Measurements from ENCODE around the gene TRDN.

TRDN gene

GRCh38 chr6:123215211-123215610 is 421.5 kb downstream of the TRDN start:
- no peak for TF ChIP-seq CTCF (IDR thresholded peaks at IDR 0.05; ENCODE audit: low read depth, low read length)
- DNase-seq (ENCODE audit: extremely low read depth, low read depth) = no peak

GRCh38 chr6:123214433-123214832 is 422.3 kb downstream of the TRDN start:
- DNase-seq (ENCODE audit: extremely low read depth, low read depth) = no peak
- no peak for TF ChIP-seq CTCF (IDR thresholded peaks at IDR 0.05; ENCODE audit: low read depth, low read length)

- TF ChIP-seq CTCF (IDR thresholded peaks at IDR 0.05; ENCODE audit: low read depth, low read length) = no peak
- no peak for DNase-seq (ENCODE audit: extremely low read depth, low read depth)
Measured at GRCh38 chr6:123213921-123214320, 422.8 kb downstream of the TRDN start.

DNA sequence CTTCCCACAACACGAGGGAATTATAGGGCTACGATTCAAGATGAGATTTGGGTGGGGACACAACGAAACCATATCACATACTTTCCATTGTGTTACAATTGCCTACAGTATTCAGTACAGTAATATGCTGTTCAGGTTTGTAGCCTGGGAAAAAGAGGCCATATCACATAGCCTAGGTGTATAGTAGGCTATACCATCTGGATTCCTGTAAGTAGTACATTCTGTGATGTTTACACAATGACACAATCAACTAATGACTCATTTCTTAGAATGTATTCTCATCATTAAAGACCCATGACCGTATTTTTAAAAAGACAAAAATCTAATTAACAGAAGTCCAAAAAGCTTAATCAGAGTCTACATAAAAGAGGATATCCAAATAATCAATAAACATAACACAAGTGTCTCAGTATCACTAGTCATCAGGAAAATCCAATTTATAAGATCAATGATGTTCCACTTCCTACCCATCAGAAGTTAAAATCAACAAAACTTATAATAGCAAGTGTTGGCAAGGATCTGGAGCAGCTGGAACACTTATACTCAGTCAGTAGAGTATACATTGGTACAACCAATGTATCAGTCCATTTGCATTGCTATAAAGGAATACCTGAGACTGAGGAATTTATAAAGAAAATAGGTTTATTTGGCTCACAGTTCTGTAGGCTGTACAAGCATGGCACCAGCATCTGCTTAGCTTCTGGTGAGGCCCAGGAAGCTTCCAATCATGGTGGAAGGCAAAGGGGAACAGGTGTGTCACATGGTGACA is 424.8 kb downstream of the TRDN start:
- no peak for TF ChIP-seq CTCF (IDR thresholded peaks at IDR 0.05; ENCODE audit: low read depth, low read length)
- DNase-seq (ENCODE audit: extremely low read depth, low read depth) = no peak

GRCh38 chr6:123210645-123211044 is 426.1 kb downstream of the TRDN start:
- no peak for TF ChIP-seq CTCF (IDR thresholded peaks at IDR 0.05; ENCODE audit: low read depth, low read length)
- no peak for DNase-seq (ENCODE audit: extremely low read depth, low read depth)

DNA sequence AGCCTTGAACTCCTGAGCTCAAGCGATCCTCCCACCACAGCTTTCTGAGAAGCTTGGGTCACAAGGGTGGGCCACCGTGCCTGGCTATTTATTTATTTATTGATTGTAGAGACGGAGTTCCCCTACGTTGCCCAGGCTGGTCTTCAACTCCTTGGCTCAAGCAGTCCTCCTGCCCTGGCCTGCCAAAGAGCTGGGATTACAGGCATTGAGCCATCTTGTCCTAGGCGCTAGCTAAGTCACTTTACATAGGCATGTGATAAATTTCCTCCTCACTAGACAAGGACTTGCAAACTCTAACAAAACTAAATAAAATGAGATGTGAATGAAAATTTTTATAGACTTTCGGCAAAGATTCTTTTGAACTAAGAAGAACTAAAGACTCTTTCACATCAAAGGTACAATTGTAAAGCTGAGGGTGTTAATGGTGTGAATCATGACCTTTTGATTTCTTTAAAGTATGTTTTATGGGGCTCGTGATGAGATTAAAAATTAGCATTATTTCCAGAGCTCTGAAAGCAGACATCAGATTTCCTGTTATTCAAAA is 428.7 kb downstream of the TRDN start:
- no peak for TF ChIP-seq CTCF (IDR thresholded peaks at IDR 0.05; ENCODE audit: low read depth, low read length)
- DNase-seq (ENCODE audit: extremely low read depth, low read depth) = no peak

DNA sequence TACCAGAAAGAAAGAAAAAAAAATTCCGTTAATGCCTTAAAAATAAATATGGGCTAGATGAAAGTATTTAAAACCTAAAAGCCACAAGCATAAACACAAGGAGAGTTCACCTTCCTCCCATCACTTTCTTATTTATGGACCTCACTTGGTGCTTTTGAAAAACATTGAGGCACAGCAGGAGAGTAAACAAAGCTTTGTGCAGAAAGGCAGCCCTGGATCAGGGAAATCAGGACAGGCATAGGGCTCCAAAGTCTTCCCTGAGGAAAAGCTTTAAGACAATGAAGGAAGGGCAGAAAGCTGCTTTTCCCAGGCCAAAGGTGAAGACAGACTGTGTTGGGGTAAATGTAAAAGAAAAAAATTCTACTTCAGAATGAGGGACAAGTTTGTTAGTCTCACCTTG is 432.8 kb downstream of the TRDN start:
- no peak for TF ChIP-seq CTCF (IDR thresholded peaks at IDR 0.05; ENCODE audit: low read depth, low read length)
- DNase-seq (ENCODE audit: extremely low read depth, low read depth) = no peak

All from AG09319 (cell line).